COLO829 (cell line): ENCODE data around the gene IP6K3.

Experiments used
- DNase-seq: peaks from one replicate; pipeline ENCODE4 v3.0.0; 2012; ENCODE audit warnings: low spot score

Gene IP6K3

GRCh38 chr6:33704215-33705066, 42.3 kb downstream of the IP6K3 start:
- no peak for DNase-seq

GRCh38 chr6:33702345-33702977, 44.2 kb downstream of the IP6K3 start:
- DNase-seq = peak; percentile 74

GRCh38 chr6:33700391-33701050, 46.2 kb downstream of the IP6K3 start:
- DNase-seq = peak; percentile 74

DNA sequence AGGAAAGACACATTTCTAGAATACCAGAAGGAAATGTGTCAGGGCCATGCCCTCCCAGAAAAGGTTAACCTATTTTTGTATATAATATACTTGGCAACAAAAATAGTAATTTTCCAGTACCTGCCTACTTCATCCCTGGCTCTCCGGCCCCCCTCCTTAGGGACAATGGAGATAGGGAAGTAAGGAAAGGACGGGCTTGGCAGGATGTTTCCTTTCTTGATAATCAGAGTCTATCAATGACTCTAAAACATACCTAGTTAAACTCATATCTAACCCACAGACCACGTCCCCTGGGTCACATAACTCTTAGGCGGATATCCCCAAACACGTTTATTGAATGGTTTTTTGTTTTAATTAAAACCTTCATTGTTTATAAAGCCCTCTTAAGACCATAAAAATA, 47.0 kb downstream of the IP6K3 start:
- DNase-seq = no peak

DNA sequence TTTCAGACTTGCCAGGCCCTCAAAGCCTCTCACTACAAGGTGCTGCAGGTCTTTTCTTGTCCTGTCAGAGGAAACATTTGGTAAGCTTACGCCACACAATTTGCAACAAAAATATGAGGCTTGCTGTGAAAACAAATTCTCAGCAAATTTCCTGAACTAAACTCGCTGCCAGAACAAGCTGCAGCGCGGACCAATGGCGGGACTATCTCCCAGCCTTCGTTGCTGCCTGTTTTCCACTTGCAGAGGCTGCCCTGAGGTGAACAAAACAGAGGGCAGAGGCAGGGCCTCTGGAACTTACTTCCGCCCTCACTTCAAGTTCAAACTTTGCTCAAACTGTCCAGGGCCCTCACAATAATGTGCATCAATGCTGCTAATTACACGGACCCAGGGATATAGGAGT, 47.6 kb downstream of the IP6K3 start:
- no peak for DNase-seq

- DNase-seq = no peak
Observed at GRCh38 chr6:33698494-33698893, 48.2 kb downstream of the IP6K3 start.

DNA sequence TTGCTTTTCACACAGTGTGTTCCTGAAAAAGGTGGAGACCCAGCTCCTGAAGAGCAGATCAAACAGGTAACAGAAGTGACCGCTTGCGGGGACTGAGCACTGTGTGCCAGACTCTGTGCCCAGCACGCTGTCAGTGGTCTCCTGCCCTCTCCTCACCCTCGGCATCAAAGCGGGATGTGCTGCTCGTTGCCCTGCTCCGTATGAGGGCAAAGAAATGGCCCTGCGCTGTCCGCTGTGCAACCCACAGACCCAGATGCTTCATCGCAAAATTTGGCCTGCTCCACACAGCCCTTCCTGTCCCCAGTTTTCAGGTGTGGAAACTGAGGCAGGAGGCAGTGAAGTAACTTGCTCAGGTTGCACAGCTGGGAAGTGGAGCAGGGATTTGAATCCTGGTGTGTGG, 48.9 kb downstream of the IP6K3 start:
- no peak for DNase-seq

GRCh38 chr6:33696548-33697518, 49.9 kb downstream of the IP6K3 start:
- peak; percentile 64 for DNase-seq

GRCh38 chr6:33696076-33696475, 50.6 kb downstream of the IP6K3 start:
- DNase-seq = no peak

DNA sequence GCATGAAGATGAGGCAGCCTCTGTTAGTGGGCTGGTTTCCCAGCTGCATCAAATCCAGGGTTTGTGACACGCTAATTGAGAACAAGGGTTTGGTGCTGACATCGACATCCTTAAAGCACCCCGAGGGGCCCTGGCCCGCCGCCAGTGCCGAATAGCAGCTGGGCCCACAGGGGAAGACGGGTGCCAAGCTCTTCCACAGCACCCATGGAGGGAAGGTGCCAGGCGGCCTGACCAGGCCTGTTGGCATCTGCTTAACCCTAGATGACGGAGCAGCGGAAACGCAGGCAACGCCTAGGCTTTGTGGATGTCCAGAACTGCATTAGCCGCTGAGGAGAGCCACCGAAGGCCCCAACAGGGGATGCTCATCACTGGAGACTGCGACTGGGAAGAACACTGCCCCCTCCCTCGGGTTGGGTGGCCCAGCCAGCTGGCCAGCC, 51.2 kb downstream of the IP6K3 start:
- DNase-seq = no peak

GRCh38 chr6:33694977-33695376, 51.7 kb downstream of the IP6K3 start:
- no peak for DNase-seq

GRCh38 chr6:33694401-33694931, 52.2 kb downstream of the IP6K3 start:
- DNase-seq = no peak

GRCh38 chr6:33693186-33694105, 53.3 kb downstream of the IP6K3 start:
- DNase-seq = no peak

DNA sequence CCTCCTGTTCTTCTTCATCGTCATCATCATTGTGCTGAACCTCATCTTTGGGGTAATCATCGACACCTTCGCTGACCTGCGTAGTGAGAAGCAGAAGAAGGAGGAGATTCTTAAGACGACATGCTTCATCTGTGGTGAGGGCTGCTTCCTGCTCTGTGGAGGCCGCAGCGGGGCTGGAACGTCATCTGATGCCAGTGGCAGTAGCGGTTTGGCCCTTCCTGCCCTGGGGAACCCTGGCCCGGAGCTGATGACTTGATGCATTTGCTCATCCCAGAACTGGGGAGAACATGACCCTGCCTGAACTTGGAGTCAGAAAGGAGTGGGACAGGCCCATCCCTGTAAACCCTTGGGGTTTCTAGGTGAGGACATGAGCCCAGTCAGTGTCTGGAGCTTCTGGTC, 53.9 kb downstream of the IP6K3 start:
- DNase-seq = no peak

DNA sequence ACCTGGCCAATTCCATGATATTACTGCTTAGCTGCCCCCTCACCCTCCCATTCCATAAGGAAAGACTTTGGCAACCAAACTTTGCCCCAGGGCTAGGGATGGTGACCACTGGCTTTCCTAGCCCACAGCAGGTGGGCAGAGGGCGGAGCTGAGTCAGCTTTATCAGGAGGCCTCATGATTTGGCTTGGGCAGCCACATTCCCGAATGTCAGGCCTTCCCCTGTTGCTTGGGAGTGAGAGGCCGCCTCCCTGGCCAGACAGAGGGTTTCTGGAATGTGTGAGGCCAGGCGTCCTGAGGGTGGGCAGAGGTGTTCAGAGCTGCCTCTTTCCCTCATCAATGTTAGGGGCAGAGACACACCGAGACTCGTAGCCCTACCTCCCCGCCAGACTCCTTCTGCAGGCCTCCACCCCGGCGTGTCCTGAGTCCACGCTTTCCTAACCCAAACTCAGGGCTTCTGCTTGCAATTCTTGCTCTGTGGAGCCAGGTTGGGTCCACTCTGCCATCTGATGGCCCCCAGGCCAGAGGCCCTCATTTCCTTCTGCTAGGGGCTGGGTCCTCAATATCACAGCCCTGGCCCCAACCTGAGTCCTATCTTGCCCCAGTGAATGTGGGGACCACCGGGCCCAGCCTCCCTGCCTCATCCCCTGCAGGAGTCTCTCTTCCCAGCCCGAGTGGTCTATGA, 54.5 kb downstream of the IP6K3 start:
- DNase-seq = no peak

DNA sequence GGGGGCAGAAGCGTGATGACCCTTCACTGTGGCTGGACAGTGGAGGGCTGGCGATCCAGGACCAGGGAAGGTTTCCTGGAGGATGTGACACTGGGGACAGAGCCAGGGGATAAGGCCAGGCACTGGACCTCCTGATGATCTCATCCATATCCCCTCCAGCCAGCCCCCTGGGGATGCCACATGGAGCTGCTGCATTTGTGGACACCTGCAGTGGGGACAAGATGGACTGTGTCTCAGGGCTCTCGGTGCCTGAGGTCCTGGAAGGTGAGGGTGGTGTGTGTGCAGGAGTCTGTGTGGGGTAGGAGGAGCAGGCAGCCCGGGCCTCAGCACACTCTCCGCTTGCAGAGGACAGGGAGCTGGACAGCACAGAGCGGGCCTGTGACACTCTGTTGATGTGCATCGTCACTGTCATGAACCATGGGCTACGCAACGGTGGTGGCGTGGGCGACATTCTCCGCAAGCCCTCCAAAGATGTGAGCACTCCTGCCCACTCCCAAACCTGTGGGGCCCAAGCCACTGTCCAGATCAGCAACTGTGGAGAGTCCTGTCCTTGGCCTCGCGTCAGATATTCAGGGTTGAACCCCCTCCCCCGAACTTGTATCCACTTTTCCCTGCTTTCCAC, 55.1 kb downstream of the IP6K3 start:
- DNase-seq = no peak

GRCh38 chr6:33690766-33691165, 55.9 kb downstream of the IP6K3 start:
- no peak for DNase-seq

DNA sequence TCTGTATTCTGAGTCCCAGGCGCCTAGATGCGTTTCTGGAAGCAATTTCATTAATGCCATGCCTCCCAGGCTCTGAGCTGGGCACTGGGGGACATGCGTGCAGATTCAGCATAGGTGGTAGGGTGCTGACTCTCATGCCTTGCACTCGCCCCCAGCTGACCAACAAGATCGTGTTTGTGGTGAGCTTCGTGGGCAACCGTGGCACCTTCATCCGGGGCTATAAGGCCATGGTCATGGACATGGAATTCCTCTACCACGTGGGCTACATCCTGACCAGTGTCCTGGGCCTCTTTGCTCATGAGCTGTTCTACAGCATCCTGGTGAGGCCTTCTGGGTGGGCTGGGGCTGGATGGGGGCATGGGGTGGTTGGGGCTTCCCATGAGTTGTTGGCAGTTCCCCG, 56.8 kb downstream of the IP6K3 start:
- DNase-seq = no peak

- no peak for DNase-seq
Observed at GRCh38 chr6:33689148-33689494, 57.6 kb downstream of the IP6K3 start.
